Right cardiac atrium (tissue), 5 donors: ENCODE data around the gene ZNF554. TPM values are rescaled to one million over a fixed set of nuclear protein-coding genes. Genes with fewer than 3 reads are reported as not detected.
A peak's percentile ranks its signal among the peaks of the same experiment; 100 is the strongest.

Experiments used
- ATAC-seq, 2 donors: fragments of 200-7000 bp; cut with Tn5 transposase; one replicate each; pipeline versions ENCODE4 v1.8.0 to v1.9.1; 2020; ENCODE audit warnings: moderate library complexity in 2 of 2, mild to moderate bottlenecking in 1 of 2
- DNase-seq, 3 donors: peaks; one replicate each; pipeline ENCODE4 v3.0.0-alpha.2; 2020
- H3K27ac ChIP-seq: one replicate; pipeline ENCODE4 v1.5.1; 2013; ENCODE audit warnings: mild to moderate bottlenecking, low read length, control low read depth, moderate library complexity
- H3K27me3 ChIP-seq: one replicate; pipeline ENCODE4 v1.6.1; 2013; ENCODE audit not compliant: control insufficient read depth, insufficient read depth
- H3K4me1 ChIP-seq: one replicate; pipeline ENCODE4 v1.6.1; 2013; ENCODE audit warnings: low read length; ENCODE audit not compliant: control insufficient read depth, insufficient read depth
- H3K4me3 ChIP-seq: one replicate; pipeline ENCODE4 v1.5.1; 2013; ENCODE audit warnings: low read length, control low read depth
- H3K9me3 ChIP-seq: one replicate; pipeline ENCODE4 v1.6.1; 2013; ENCODE audit warnings: low read length; ENCODE audit not compliant: control insufficient read depth
- WGBS: extraction: QIAGEN DNeasy Blood & Tissue Kit; methylation state at CpG from one replicate; pipeline ENCODE4 v1.1.7; 2013; 5-methylcytosine and 5-hydroxymethylcytosine counted together
- intact Hi-C, 4 donors: fragments of 100-400 bp; cut with DNase I; formaldehyde crosslinking; loops; one replicate each; pipeline versions ENCODE4 v1.11.0 to v1.14.0; 2022 to 2023
- polyA plus RNA-seq: library from polyadenylated mRNA; stranded (reverse); fragments of 200-250 nt; gene quantifications from one replicate; pipeline ENCODE4 v1.2.3, GENCODE V29; 2013
- total RNA-seq, 4 donors: library from RNA; stranded (reverse); fragmentation: NEBNext Ultra II Directional; extraction: Animal tissue kit (Norgen Biotek cat#: 25700); gene quantifications; one replicate each; pipeline ENCODE4 v1.2.1, GENCODE V29; 2021
- donor health status: healthy with polysubstance abuse.
- donor health status: DM: no; HTN: yes; CAD: no.
- donor health status: DM: no; HTN: no; CAD: no.
- donor health status: DM: no; HTN: yes; CAD: no; lungs with severe emphysema.
- donor health status: DM: yes; HTN: yes; CAD: no.

Gene ZNF554
- total and polyA plus RNA-seq, 5 donors, result 4.7 to 6.7 (median 6.1) TPM

- intact Hi-C loops, result no loop called here
- WGBS, result 86% methylated on average over 7 of the region's 7 CpGs
- H3K4me3 ChIP-seq, result no peak overlapping the region
- no peak overlapping the region for H3K27ac ChIP-seq
- H3K4me1 ChIP-seq, result peaks cover 2% of the 10 kb centered on the region
- H3K27me3 ChIP-seq, result no peaks in the 10 kb centered on the region
- no peaks in the 10 kb centered on the region for H3K9me3 ChIP-seq
- DNase-seq, result peak in 1 of 3 donors; percentile 9
- no peak for ATAC-seq
Measured at GRCh38 chr19:2780284-2780683, 39.4 kb upstream of the ZNF554 start.

DNA sequence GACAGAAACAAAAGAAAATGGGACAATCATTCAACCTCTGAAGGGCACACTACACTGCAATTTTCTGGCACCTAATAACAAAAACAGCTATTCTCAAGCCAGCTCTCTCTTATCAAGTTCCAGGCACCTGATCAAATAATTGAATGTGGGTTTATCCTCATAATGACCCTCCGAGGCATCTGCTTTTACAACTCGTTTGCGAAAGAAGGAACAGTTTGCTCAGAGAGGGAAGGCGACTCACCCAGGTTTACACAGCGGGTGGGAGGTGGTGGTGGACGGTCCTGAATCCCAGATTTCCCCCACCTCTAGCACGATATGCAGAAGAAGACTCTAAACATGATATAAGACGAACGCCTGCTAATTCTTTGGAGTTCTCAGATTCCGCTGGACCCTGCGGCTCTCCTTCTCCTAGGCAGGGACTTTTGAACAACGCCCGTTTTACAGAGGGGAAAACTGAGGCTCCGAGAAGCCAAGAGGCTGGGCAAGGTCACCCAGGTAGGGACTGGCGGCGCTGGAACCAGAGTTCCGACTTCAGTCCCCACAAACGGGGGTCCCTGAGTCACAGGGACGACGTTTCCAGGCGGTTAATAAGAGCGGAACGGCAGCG, 37.2 kb upstream of the ZNF554 start:
- ATAC-seq (no peak), DNase-seq (no peak)
- Histone ChIP-seq H3K27me3 (no peaks in the 10 kb centered on the region), H3K9me3 (no peaks in the 10 kb centered on the region), H3K4me3 (peak overlapping the region; percentile 92), H3K4me1 (peaks cover 5% of the 10 kb centered on the region), H3K27ac (peak overlapping the region; percentile 79)
- 2% methylated on average over 24 of the region's 24 CpGs for WGBS
- intact Hi-C loops, result no loop called here

DNA sequence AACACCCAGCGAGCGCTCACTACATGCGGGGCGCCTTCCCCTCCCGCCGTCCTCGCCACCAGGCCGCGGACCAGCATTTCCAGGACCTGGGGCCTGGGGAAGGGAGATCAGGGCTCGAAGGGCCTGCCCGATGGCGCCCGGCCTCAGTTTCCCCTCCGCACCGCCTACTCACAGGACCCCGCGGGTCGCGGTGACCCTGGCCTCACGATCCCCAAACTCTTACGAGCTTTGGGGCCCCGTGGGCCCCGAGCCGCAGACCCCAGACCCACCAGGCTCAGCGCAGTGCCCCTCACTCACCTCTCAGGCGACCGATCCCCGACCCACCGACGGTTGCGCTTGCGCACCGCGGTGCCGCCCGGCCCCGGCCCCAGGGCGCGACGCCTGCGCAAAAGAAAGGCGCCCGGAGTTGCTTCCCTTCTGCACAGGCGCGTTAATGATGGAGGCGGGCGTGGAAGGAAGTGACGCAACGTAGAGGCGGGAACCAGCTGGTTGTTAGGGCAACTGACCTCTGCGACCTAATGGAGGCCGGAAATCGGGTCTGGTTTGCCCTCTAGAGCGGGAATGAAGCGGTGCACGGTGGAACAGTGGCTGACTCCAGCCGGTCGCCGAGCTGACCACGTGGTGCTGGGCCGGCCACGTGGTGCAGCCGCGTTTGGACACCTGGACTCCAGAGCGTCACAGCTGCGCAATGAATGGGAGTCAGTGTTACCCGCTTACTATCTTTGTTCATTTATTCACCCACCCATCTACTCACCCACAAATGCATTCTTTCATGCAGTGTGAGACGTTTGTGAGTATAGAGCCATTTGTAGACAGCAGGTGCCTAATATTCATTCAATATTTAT, 36.5 kb upstream of the ZNF554 start, which contains the start of gene SGTA:
TSS of gene SGTA (minus strand) at position 338 of the 845 bp plus-strand sequence. CDS start 14,205 bp downstream, outside the sequence.
- under 1% methylated on average over 68 of the region's 68 CpGs for WGBS
- Histone ChIP-seq H3K4me1 (peaks cover 5% of the 10 kb centered on the region), H3K9me3 (no peaks in the 10 kb centered on the region), H3K4me3 (peak within 1 kb of the TSS; percentile 92), H3K27me3 (no peaks in the 10 kb centered on the region), H3K27ac (peak within 1 kb of the TSS; percentile 79)
- peak; percentile 98 to 99 (median 98) for DNase-seq
- ATAC-seq, result peak; percentile 91 to 93
- intact Hi-C loops, result no loop called here

DNA sequence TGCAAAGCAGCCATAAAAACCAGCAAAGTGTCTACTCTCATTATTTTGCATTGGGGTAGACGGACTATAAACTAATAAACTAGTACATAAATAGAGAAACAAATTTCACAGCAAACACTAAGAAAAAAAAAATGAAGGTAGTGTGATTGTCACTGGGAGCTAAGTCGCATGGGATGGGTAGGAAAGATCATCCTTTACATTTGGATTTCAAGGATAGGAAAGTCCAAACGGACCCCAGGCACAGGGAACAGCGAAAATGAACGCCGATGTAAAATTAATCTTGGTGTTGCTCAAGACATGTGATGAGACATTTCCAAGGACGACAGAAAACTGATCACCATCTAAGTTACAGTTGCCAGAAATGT, 35.9 kb upstream of the ZNF554 start:
- intact Hi-C loops, result no loop called here
- WGBS, result 75% methylated on average over 7 of the region's 7 CpGs
- Histone ChIP-seq H3K27me3 (no peaks in the 10 kb centered on the region), H3K27ac (peak overlapping the region; percentile 44), H3K4me3 (no peak overlapping the region), H3K4me1 (peaks cover 5% of the 10 kb centered on the region), H3K9me3 (no peaks in the 10 kb centered on the region)
- DNase-seq (no peak), ATAC-seq (no peak)

GRCh38 chr19:2785244-2785997, 34.2 kb upstream of the ZNF554 start, which contains the start of gene THOP1:
Gene THOP1, plus strand, starts transcription at chr19:2785503. Its CDS starts 160 bp downstream, at chr19:2785663.
- no peaks in the 10 kb centered on the region for H3K9me3 ChIP-seq
- ATAC-seq, result peak; percentile 94 to 95
- DNase-seq, result peak; percentile 100
- under 1% methylated on average over 74 of the region's 78 CpGs for WGBS
- peak within 1 kb of the TSS; percentile 74 for H3K4me3 ChIP-seq
- H3K27ac ChIP-seq, result peak within 1 kb of the TSS; percentile 40
- peaks cover 3% of the 10 kb centered on the region for H3K4me1 ChIP-seq
- intact Hi-C loops, result no loop called here
- no peaks in the 10 kb centered on the region for H3K27me3 ChIP-seq

DNA sequence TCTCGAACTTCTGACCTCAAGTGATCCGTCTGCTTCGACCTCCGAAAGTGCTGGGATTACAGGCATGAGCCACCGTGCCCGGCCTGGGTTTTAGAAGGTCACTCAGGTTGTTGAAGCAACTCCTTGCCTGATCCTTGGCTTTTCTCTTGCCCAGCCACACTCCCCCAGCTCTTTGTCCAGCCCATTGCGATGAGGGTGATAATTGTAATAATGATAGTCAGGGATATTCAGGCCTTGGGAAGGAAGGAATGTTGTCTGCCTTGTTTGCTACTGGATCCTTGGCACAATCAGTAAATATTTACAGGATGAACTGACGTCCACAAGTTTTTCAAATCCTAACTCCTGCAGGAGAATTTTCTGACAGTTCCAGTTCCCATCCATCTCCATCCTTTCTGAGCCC, 32.6 kb upstream of the ZNF554 start:
- DNase-seq (peak in 1 of 3 donors; percentile 32), ATAC-seq (no peak)
- intact Hi-C loops, result no loop called here
- no peak overlapping the region for H3K4me3 ChIP-seq
- WGBS, result 88% methylated on average over 8 of the region's 8 CpGs
- H3K9me3 ChIP-seq, result no peaks in the 10 kb centered on the region
- H3K27me3 ChIP-seq, result no peaks in the 10 kb centered on the region
- H3K27ac ChIP-seq, result no peak overlapping the region
- peaks cover 3% of the 10 kb centered on the region for H3K4me1 ChIP-seq

DNA sequence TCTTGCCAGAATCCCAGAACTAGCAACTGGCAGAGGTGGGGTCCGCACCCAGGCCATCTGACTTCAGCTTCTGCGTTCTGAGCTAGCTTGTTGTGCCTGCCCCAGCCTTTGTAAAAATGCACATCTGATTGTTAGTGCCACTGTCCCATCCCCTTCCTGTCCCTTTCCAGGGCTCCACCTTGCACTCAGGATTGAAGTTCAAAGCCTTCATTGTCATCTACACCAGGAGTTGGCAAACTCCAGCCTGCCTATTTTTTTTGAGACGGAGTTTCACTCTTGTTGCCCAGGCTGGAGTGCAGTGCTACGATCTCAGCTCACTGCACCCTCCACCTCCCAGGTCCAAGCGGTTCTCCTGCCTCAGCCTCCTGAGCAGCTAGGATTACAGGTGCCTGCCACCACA, 31.4 kb upstream of the ZNF554 start:
- no peak overlapping the region for H3K4me3 ChIP-seq
- no peak overlapping the region for H3K27ac ChIP-seq
- H3K4me1 ChIP-seq, result peaks cover 3% of the 10 kb centered on the region
- H3K9me3 ChIP-seq, result no peaks in the 10 kb centered on the region
- WGBS, result 92% methylated on average over 5 of the region's 5 CpGs
- intact Hi-C loops, result no loop called here
- ATAC-seq, result no peak
- DNase-seq, result no peak
- no peaks in the 10 kb centered on the region for H3K27me3 ChIP-seq

GRCh38 chr19:2790194-2790556, 29.5 kb upstream of the ZNF554 start:
- ATAC-seq (no peak), DNase-seq (no peak)
- WGBS, result 92% methylated on average over 14 of the region's 14 CpGs
- intact Hi-C loops, result no loop called here
- no peaks in the 10 kb centered on the region for H3K27me3 ChIP-seq
- peaks cover 3% of the 10 kb centered on the region for H3K4me1 ChIP-seq
- H3K9me3 ChIP-seq, result no peaks in the 10 kb centered on the region
- H3K27ac ChIP-seq, result no peak overlapping the region
- no peak overlapping the region for H3K4me3 ChIP-seq

DNA sequence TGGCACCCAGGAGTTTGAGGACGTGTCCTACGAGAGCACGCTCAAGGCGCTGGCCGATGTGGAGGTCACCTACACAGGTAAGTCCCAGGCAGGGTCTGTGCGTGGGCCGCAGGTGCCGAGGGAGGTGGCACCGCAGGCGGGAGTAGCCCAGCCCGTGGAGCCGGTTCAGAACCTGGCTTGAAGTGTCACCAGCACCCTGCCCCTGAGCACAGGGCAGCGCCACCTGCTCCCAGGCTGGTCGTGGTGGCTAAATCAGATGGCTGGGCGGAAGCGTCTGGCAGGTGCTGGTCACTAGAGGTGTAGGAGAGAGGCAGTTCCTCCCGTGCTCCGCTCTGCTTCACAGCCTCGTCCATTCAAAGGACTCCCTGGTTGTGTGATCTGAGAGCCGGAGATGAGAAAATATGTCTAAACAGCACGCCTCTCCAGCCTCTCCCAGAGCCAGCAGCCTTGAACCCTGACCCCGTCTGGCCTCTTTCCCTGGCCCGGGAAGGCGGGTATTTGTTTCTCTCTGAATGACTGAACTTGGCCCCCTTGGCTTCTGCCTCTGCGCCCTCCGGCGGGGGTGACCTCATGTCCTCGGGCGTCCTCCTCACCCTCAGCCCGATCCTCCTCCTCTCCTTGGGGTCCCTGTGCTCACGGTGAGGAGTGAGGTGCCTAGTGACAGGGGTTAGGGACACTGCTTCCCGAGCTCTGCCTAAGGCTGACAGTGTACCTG, 29.0 kb upstream of the ZNF554 start:
- Histone ChIP-seq H3K27ac (no peak overlapping the region), H3K9me3 (no peaks in the 10 kb centered on the region), H3K27me3 (no peaks in the 10 kb centered on the region), H3K4me3 (no peak overlapping the region), H3K4me1 (peaks cover 3% of the 10 kb centered on the region)
- intact Hi-C loops, result no loop called here
- DNase-seq, result peak in 1 of 3 donors; percentile 52
- WGBS, result 94% methylated on average over 32 of the region's 32 CpGs
- ATAC-seq, result no peak

- no peak overlapping the region for H3K4me3 ChIP-seq
- no peaks in the 10 kb centered on the region for H3K9me3 ChIP-seq
- WGBS, result 90% methylated on average over 16 of the region's 16 CpGs
- DNase-seq (peak in 1 of 3 donors; percentile 28), ATAC-seq (no peak)
- H3K4me1 ChIP-seq, result no peaks in the 10 kb centered on the region
- intact Hi-C loops, result no loop called here
- no peaks in the 10 kb centered on the region for H3K27me3 ChIP-seq
- no peak overlapping the region for H3K27ac ChIP-seq
Measured at GRCh38 chr19:2791440-2791839, 28.2 kb upstream of the ZNF554 start.
